Fibroblast of lung (primary cell): ENCODE data around the gene TRAPPC3L. TPM values are rescaled to one million over a fixed set of nuclear protein-coding genes. Genes with fewer than 3 reads are reported as not detected.

ENCODE experiments used
- DNase-seq, 2 donors: peaks; one replicate each; pipeline versions ENCODE4 v3.0.0 to v3.0.0-alpha.2; 2010; ENCODE audit warnings: low read depth in 2 of 2
- H2AFZ ChIP-seq: 2 replicates; pipeline ENCODE4 v1.5.1; 2012; ENCODE audit warnings: low read length, control low read depth, inconsistent platforms
- H3K27ac ChIP-seq: 2 replicates; pipeline ENCODE4 v1.5.1; 2011; ENCODE audit warnings: low read length, control low read depth; ENCODE audit not compliant: insufficient read depth
- H3K27me3 ChIP-seq: 2 replicates; pipeline ENCODE4 v1.5.1; 2011; ENCODE audit warnings: mild to moderate bottlenecking, low read length; ENCODE audit not compliant: control insufficient read depth, insufficient read depth
- H3K36me3 ChIP-seq: 2 replicates; pipeline ENCODE4 v1.5.1; 2011; ENCODE audit warnings: low read length; ENCODE audit not compliant: control insufficient read depth, insufficient read depth
- H3K4me1 ChIP-seq: 2 replicates; pipeline ENCODE4 v1.5.1; 2011; ENCODE audit warnings: low read length; ENCODE audit not compliant: control insufficient read depth, insufficient read depth; ENCODE audit errors: extremely low read depth
- H3K4me2 ChIP-seq: 2 replicates; pipeline ENCODE4 v1.5.1; 2011; ENCODE audit warnings: low read length, control low read depth; ENCODE audit not compliant: insufficient read depth; ENCODE audit errors: extremely low read depth
- H3K4me3 ChIP-seq, 4 experiments: fragments of 200-600 bp in 1 of 4; sonication (generic) in 1 of 4; replicated peaks in 1 of 4; 2 replicates each; pipeline ENCODE4 v1.5.1; 2011 to 2016; ENCODE audit warnings: low read length in 4 of 4, low read depth in 3 of 4, mild to moderate bottlenecking in 3 of 4, control low read depth in 2 of 4, inconsistent platforms in 1 of 4, mixed read lengths in 1 of 4; ENCODE audit not compliant: insufficient read depth in 1 of 4; ENCODE audit errors: control extremely low read depth in 1 of 4
- H3K79me2 ChIP-seq: 2 replicates; pipeline ENCODE4 v1.5.1; 2012; ENCODE audit warnings: mild to moderate bottlenecking, low read length, inconsistent platforms; ENCODE audit not compliant: control insufficient read depth, insufficient read depth
- H3K9ac ChIP-seq: 2 replicates; pipeline ENCODE4 v1.5.1; 2011; ENCODE audit warnings: mild to moderate bottlenecking, low read length, control low read depth; ENCODE audit not compliant: insufficient read depth
- H3K9me3 ChIP-seq: 2 replicates; pipeline ENCODE4 v1.5.1; 2012; ENCODE audit warnings: low read depth, low read length; ENCODE audit not compliant: control insufficient read depth, insufficient read depth
- H4K20me1 ChIP-seq: 2 replicates; pipeline ENCODE4 v1.5.1; 2011; ENCODE audit warnings: low read length; ENCODE audit not compliant: control insufficient read depth, insufficient read depth; ENCODE audit errors: extremely low read depth
- EZH2 ChIP-seq: IDR thresholded peaks from 2 replicates; pipeline ENCODE4 v1.5.1; 2012; ENCODE audit warnings: low read length, control low read depth, mild to moderate bottlenecking; ENCODE audit errors: missing control alignments
- polyA plus RNA-seq, 2 donors: library from polyadenylated mRNA; depleted of rRNA in 1 of 2; stranded (reverse) in 1 of 2; unstranded in 1 of 2; fragments of >200 nt; gene quantifications; 2 replicates each; pipeline ENCODE4 v1.2.1, GENCODE V29; 2011 to 2012; ENCODE audit warnings: missing spikeins in 1 of 2
- total RNA-seq: library from RNA; depleted of rRNA; stranded (reverse); fragments of >200 nt; gene quantifications from 2 replicates; pipeline ENCODE4 v1.2.1, GENCODE V29; 2014
- TF ChIP-seq, protein P1 (sequence below), 2 donors: IDR thresholded peaks in 1 of 2; conservative IDR thresholded peaks in 1 of 2; 1 replicate in 1 of 2; 2 replicates in 1 of 2; pipeline ENCODE4 v1.5.1; 2011 to 2012; ENCODE audit warnings: low read length in 2 of 2, control low read depth in 1 of 2, inconsistent platforms in 1 of 2, low read depth in 1 of 2, mild to moderate bottlenecking in 1 of 2

Gene TRAPPC3L
- total and polyA plus RNA-seq, 2 donors (not counting 1 experiment from before 2014, with no cell fraction given), result under 0.01 to 0.05 TPM

DNA sequence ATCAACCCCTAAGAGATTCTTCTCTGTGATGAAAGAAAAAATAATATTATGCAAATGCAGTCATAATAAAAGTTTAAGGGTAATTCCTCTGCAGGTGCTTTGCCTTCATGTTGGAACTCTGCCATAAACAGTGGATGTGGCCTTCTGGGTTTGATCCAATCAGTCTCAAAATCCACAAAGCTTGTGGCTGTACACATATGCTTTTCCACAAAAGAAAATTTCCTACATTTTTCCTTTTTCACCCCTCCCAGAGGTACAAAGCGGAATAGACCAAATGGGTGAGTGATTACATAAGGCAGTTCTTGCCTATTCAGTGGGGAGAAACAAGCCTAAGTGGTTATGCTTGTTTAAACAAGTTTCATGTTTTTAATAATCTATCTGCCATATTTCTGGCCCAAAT, 17.4 kb downstream of the TRAPPC3L start:
- no peak overlapping the region for H2AFZ ChIP-seq
- no peaks in the 10 kb centered on the region for H4K20me1 ChIP-seq
- H3K4me2 ChIP-seq, result no peak overlapping the region
- TF ChIP-seq, protein P1, sequence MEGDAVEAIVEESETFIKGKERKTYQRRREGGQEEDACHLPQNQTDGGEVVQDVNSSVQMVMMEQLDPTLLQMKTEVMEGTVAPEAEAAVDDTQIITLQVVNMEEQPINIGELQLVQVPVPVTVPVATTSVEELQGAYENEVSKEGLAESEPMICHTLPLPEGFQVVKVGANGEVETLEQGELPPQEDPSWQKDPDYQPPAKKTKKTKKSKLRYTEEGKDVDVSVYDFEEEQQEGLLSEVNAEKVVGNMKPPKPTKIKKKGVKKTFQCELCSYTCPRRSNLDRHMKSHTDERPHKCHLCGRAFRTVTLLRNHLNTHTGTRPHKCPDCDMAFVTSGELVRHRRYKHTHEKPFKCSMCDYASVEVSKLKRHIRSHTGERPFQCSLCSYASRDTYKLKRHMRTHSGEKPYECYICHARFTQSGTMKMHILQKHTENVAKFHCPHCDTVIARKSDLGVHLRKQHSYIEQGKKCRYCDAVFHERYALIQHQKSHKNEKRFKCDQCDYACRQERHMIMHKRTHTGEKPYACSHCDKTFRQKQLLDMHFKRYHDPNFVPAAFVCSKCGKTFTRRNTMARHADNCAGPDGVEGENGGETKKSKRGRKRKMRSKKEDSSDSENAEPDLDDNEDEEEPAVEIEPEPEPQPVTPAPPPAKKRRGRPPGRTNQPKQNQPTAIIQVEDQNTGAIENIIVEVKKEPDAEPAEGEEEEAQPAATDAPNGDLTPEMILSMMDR (conservative IDR thresholded peaks at IDR 0.05 in 1 of 2, IDR thresholded peaks at IDR 0.05 in 1 of 2; ENCODE audit: low read depth in 1 of 2, low read length in 2 of 2), result no peak
- no peaks in the 10 kb centered on the region for H3K79me2 ChIP-seq
- H3K27me3 ChIP-seq, result no peaks in the 10 kb centered on the region
- no peak overlapping the region for H3K27ac ChIP-seq
- no peak overlapping the region for H3K4me3 ChIP-seq
- no peaks in the 10 kb centered on the region for H3K9me3 ChIP-seq
- H3K36me3 ChIP-seq, result no peaks in the 10 kb centered on the region
- no peak overlapping the region for H3K9ac ChIP-seq
- H3K4me1 ChIP-seq, result peaks cover 3% of the 10 kb centered on the region
- no peak for DNase-seq

DNA sequence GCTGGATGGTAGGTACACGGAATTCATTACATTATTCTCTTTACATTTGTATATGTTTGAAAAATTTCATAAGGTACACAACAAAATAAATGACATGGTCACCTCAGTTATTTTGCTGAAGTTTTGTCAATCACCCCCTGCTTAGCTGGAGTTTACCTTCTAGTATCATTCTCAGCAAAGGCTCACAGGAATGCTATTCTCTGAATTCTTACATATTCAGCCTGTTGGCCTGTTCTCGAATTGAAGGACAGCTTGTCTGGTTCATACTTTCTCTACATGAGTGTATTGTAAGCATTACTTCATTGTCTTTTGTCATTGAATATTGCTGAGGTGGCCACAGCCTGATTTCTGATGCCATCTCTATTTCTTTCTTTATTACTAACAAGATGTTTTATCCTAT, 21.2 kb downstream of the TRAPPC3L start:
- Histone ChIP-seq H3K36me3 (no peaks in the 10 kb centered on the region), H3K79me2 (no peaks in the 10 kb centered on the region), H3K9me3 (no peaks in the 10 kb centered on the region), H3K4me2 (no peak overlapping the region), H3K4me1 (peaks cover under 1% of the 10 kb centered on the region), H3K9ac (no peak overlapping the region), H3K27me3 (no peaks in the 10 kb centered on the region), H3K4me3 (no peak overlapping the region), H4K20me1 (no peaks in the 10 kb centered on the region), H3K27ac (no peak overlapping the region), H2AFZ (no peak overlapping the region)
- no peak for TF ChIP-seq EZH2
- TF ChIP-seq, protein P1 (conservative IDR thresholded peaks at IDR 0.05 in 1 of 2, IDR thresholded peaks at IDR 0.05 in 1 of 2; ENCODE audit: low read depth in 1 of 2, low read length in 2 of 2), result no peak
- DNase-seq, result no peak

DNA sequence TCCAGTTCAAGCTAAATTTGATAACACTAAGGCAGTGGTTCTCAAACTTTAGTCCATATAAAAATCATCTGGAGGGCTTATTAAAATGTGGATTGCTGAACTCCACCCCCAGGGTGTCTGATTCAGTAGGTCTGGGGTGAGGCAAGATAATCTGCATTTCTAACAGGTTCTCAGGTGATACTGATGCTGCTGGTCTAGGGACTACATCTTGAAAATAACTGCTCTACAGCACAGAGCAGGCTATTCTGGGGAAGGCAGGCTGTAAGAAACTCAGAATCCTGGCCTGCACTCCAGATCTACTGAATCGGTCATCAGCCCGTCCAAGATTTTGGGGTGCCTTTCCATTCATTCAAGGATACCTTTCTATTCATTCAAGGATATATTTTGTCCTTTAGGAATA, 22.6 kb downstream of the TRAPPC3L start:
- no peaks in the 10 kb centered on the region for H3K36me3 ChIP-seq
- TF ChIP-seq, protein P1 (conservative IDR thresholded peaks at IDR 0.05 in 1 of 2, IDR thresholded peaks at IDR 0.05 in 1 of 2; ENCODE audit: low read depth in 1 of 2, low read length in 2 of 2), result no peak
- no peak for TF ChIP-seq EZH2
- no peak overlapping the region for H3K27ac ChIP-seq
- H3K4me3 ChIP-seq, result no peak overlapping the region
- no peaks in the 10 kb centered on the region for H3K4me1 ChIP-seq
- no peak for DNase-seq
- H4K20me1 ChIP-seq, result no peaks in the 10 kb centered on the region
- no peaks in the 10 kb centered on the region for H3K27me3 ChIP-seq
- H3K79me2 ChIP-seq, result no peaks in the 10 kb centered on the region
- H3K9ac ChIP-seq, result no peak overlapping the region
- H2AFZ ChIP-seq, result no peak overlapping the region
- no peaks in the 10 kb centered on the region for H3K9me3 ChIP-seq
- no peak overlapping the region for H3K4me2 ChIP-seq
